Measurements from ENCODE around the gene NUP160.

DNA sequence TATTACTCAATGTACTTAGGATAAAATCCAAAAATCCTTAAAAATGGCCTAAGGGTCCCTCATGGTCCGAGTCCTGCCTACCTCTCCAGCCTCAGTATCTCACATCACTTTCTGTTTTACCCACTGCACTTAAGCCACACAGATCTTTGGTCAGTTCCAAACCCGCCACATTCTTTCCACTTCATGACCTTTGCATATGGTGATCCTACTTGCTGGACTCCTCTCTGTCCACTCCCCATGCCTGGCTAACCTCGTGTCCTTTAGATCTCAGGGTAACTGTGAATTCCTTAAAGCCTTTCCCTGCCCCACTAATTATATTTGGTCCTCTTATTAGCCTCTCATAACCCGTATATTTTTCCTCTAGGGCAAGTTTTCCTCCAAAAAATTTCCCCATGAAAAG, 1.2 kb downstream of the NUP160 start:
- TF ChIP-seq, protein P1, sequence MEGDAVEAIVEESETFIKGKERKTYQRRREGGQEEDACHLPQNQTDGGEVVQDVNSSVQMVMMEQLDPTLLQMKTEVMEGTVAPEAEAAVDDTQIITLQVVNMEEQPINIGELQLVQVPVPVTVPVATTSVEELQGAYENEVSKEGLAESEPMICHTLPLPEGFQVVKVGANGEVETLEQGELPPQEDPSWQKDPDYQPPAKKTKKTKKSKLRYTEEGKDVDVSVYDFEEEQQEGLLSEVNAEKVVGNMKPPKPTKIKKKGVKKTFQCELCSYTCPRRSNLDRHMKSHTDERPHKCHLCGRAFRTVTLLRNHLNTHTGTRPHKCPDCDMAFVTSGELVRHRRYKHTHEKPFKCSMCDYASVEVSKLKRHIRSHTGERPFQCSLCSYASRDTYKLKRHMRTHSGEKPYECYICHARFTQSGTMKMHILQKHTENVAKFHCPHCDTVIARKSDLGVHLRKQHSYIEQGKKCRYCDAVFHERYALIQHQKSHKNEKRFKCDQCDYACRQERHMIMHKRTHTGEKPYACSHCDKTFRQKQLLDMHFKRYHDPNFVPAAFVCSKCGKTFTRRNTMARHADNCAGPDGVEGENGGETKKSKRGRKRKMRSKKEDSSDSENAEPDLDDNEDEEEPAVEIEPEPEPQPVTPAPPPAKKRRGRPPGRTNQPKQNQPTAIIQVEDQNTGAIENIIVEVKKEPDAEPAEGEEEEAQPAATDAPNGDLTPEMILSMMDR (IDR thresholded peaks at IDR 0.05), result no peak
- TF ChIP-seq POLR2A (IDR thresholded peaks at IDR 0.05), result no peak

Data from body of pancreas (tissue), 4 donors.